Measurements from ENCODE around the gene GRIK3.
"Not testable (repeated sequence)": the region's sequence is repeated elsewhere in the genome, so short reads cannot be mapped to it uniquely, and the experiment has no call there.

The GRIK3 gene

GRCh38 chr1:36912365-36912865, 121.9 kb downstream of the GRIK3 start:
- Histone ChIP-seq H3K4me1 (ENCODE audit: control insufficient read depth, insufficient read depth, low read length) (0 out of 2 replicates have a peak, but pooled peaks cover 2% of the 10 kb centered on the region), H3K9me3 (ENCODE audit: control insufficient read depth, insufficient read depth, low read length) (no peaks in the 10 kb centered on the region), H3K4me3 (ENCODE audit: low read length) (no peak overlapping the region), H3K36me3 (ENCODE audit: control insufficient read depth, insufficient read depth, low read length) (no peaks in the 10 kb centered on the region), H3K27me3 (ENCODE audit: control insufficient read depth, insufficient read depth, low read length) (no peaks in the 10 kb centered on the region), H3K27ac (ENCODE audit: low read length) (no peak overlapping the region)
- no CpG with 5 or more reads among the region's 7 CpGs for WGBS (ENCODE audit: insufficient coverage, insufficient read length)
- DNase-seq (ENCODE audit: low read depth, low spot score) = no peak

GRCh38 chr1:36911561-36912364, 122.6 kb downstream of the GRIK3 start:
- H3K9me3 ChIP-seq (ENCODE audit: control insufficient read depth, insufficient read depth, low read length) = no peaks in the 10 kb centered on the region
- DNase-seq (ENCODE audit: low read depth, low spot score) = no peak
- no peak overlapping the region for H3K27ac ChIP-seq (ENCODE audit: low read length)
- no peak overlapping the region for H3K4me3 ChIP-seq (ENCODE audit: low read length)
- H3K36me3 ChIP-seq (ENCODE audit: control insufficient read depth, insufficient read depth, low read length) = no peaks in the 10 kb centered on the region
- no CpG with 5 or more reads among the region's 21 CpGs for WGBS (ENCODE audit: insufficient coverage, insufficient read length)
- H3K27me3 ChIP-seq (ENCODE audit: control insufficient read depth, insufficient read depth, low read length) = no peaks in the 10 kb centered on the region
- 0 out of 2 replicates have a peak, but pooled peaks cover 2% of the 10 kb centered on the region for H3K4me1 ChIP-seq (ENCODE audit: control insufficient read depth, insufficient read depth, low read length)

- DNase-seq (ENCODE audit: low read depth, low spot score) = no peak
- no CpG with 5 or more reads among the region's 9 CpGs for WGBS (ENCODE audit: insufficient coverage, insufficient read length)
Measured at GRCh38 chr1:36910886-36911540, 123.3 kb downstream of the GRIK3 start.

DNA sequence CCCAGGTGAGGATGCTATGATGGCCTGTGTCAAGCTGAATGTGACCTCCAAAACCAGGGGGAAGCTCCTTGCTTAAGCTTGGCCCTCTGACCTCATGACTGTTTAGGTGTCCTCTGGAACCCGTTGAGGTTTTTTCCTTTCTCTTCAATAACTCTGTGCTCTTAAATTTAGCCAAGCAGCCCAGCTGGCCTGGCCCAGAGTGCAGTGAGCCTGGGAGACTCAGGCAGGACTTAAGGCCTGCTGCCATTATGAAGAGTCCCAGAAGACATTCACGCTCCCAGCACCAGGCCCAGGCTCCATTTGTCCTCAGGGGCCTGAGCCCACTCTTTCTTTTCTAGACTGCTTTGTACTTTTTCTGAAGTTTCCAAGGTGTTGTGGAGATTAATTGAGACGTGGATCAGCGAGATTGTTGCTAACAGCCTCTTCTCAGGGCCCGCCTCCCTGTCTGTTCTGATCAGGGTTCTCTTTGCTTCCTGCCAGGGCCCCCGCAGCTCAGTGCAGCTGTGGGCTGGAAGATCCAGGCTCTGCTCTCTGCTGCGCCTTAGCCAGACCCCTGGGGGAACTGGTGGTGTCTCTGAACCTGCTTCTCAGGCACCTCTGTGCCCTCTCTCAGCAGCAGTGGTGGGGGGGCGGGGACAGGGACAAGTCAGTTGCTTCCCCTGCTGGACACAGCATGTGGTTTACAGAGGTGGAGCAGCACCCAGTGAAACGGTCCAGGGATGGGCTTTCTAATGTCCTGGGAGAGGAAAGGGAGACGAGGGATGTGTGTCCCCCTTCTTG, 124.2 kb downstream of the GRIK3 start:
- WGBS (ENCODE audit: insufficient coverage, insufficient read length) = no CpG with 5 or more reads among the region's 10 CpGs
- Histone ChIP-seq H3K4me3 (ENCODE audit: low read length) (no peak overlapping the region), H3K27ac (ENCODE audit: low read length) (no peak overlapping the region), H3K9me3 (ENCODE audit: control insufficient read depth, insufficient read depth, low read length) (no peaks in the 10 kb centered on the region), H3K27me3 (ENCODE audit: control insufficient read depth, insufficient read depth, low read length) (no peaks in the 10 kb centered on the region), H3K36me3 (ENCODE audit: control insufficient read depth, insufficient read depth, low read length) (no peaks in the 10 kb centered on the region), H3K4me1 (ENCODE audit: control insufficient read depth, insufficient read depth, low read length) (0 out of 2 replicates have a peak, but pooled peaks cover 2% of the 10 kb centered on the region)
- DNase-seq (ENCODE audit: low read depth, low spot score) = no peak

More at GRCh38 chr1:36910886-36911540, 123.3 kb downstream of the GRIK3 start:
- Histone ChIP-seq H3K4me1 (ENCODE audit: control insufficient read depth, insufficient read depth, low read length) (0 out of 2 replicates have a peak, but pooled peaks cover 2% of the 10 kb centered on the region), H3K9me3 (ENCODE audit: control insufficient read depth, insufficient read depth, low read length) (no peaks in the 10 kb centered on the region), H3K27ac (ENCODE audit: low read length) (no peak overlapping the region), H3K36me3 (ENCODE audit: control insufficient read depth, insufficient read depth, low read length) (no peaks in the 10 kb centered on the region), H3K4me3 (ENCODE audit: low read length) (no peak overlapping the region), H3K27me3 (ENCODE audit: control insufficient read depth, insufficient read depth, low read length) (no peaks in the 10 kb centered on the region)

DNA sequence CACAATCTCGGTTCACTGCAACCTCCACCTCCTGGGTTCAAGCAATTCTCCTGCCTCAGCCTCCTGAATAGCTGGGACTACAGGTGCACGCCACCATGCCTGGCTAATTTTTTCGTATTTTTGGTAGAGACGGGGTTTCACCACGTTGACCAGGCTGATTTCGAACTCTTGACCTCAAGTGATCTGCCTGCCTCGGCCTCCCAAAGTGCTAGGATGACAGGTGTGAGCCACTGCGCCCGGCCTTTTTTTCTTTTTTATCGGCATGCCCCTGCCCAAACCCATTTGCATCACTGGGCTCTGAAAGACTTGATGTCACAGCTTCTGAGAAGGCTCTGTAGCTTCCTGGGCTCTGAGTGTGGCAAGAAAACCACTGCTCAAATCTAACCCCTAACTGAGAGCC, 125.0 kb downstream of the GRIK3 start:
- DNase-seq (ENCODE audit: low read depth, low spot score); H3K4me3 ChIP-seq (ENCODE audit: low read length); H3K27me3 ChIP-seq (ENCODE audit: control insufficient read depth, insufficient read depth, low read length); H3K9me3 ChIP-seq (ENCODE audit: control insufficient read depth, insufficient read depth, low read length); H3K4me1 ChIP-seq (ENCODE audit: control insufficient read depth, insufficient read depth, low read length); H3K27ac ChIP-seq (ENCODE audit: low read length); H3K36me3 ChIP-seq (ENCODE audit: control insufficient read depth, insufficient read depth, low read length): not testable (repeated sequence)
- no CpG with 5 or more reads among the region's 10 CpGs for WGBS (ENCODE audit: insufficient coverage, insufficient read length)

- WGBS (ENCODE audit: insufficient coverage, insufficient read length) = no CpG with 5 or more reads among the region's 3 CpGs
Measured at GRCh38 chr1:36908096-36908495, 126.2 kb downstream of the GRIK3 start.

DNA sequence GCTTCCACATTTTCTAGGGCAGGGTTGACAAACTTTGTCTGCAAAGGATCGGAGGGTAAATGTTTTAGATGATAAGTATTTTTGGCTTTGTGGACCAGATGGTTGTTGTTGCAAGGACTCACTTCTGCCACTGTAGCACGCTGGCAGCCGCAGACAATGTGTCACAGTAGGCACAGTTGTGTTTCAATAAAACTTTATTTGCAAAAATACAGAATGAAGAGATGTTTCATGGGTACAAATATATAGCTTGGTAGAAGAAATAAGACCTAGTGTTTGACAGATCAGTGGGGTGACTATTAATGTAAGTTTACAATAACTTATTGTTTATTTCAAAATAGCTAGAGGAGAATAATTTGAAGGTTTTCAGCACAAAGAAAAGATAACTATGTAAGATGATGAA, 127.8 kb downstream of the GRIK3 start:
- no peaks in the 10 kb centered on the region for H3K4me1 ChIP-seq (ENCODE audit: control insufficient read depth, insufficient read depth, low read length)
- no peak for DNase-seq (ENCODE audit: low read depth, low spot score)
- H3K36me3 ChIP-seq (ENCODE audit: control insufficient read depth, insufficient read depth, low read length) = no peaks in the 10 kb centered on the region
- no peaks in the 10 kb centered on the region for H3K27me3 ChIP-seq (ENCODE audit: control insufficient read depth, insufficient read depth, low read length)
- H3K9me3 ChIP-seq (ENCODE audit: control insufficient read depth, insufficient read depth, low read length) = no peaks in the 10 kb centered on the region
- no peak overlapping the region for H3K4me3 ChIP-seq (ENCODE audit: low read length)
- WGBS (ENCODE audit: insufficient coverage, insufficient read length) = no CpG with 5 or more reads among the region's 3 CpGs
- no peak overlapping the region for H3K27ac ChIP-seq (ENCODE audit: low read length)

More at GRCh38 chr1:36908096-36908495, 126.2 kb downstream of the GRIK3 start:
- H3K36me3 ChIP-seq (ENCODE audit: control insufficient read depth, insufficient read depth, low read length) = no peaks in the 10 kb centered on the region
- no peaks in the 10 kb centered on the region for H3K27me3 ChIP-seq (ENCODE audit: control insufficient read depth, insufficient read depth, low read length)
- no peaks in the 10 kb centered on the region for H3K4me1 ChIP-seq (ENCODE audit: control insufficient read depth, insufficient read depth, low read length)
- H3K9me3 ChIP-seq (ENCODE audit: control insufficient read depth, insufficient read depth, low read length) = no peaks in the 10 kb centered on the region
- no peak overlapping the region for H3K27ac ChIP-seq (ENCODE audit: low read length)
- no peak for DNase-seq (ENCODE audit: low read depth, low spot score)
- no peak overlapping the region for H3K4me3 ChIP-seq (ENCODE audit: low read length)

DNA sequence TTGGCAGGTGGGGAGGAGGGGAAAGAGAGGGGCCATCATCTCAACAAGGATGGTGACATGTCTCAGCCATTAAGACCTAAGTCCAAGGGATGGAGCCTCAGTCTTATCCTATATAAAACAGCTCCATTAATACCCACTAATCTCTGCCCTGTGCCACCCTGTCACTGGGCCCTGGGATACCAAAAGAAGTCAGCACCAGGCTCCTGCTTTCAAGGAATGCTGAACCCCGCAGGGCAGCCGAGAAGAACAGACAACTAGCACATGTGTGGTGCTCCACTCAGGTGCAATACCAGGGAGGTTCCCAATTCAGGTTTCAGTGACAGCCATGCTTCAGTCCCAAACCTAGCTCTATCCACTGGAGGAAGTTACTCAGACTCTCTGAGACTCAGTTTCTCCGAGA, 128.4 kb downstream of the GRIK3 start:
- no peak for DNase-seq (ENCODE audit: low read depth, low spot score)
- no peaks in the 10 kb centered on the region for H3K4me1 ChIP-seq (ENCODE audit: control insufficient read depth, insufficient read depth, low read length)
- H3K4me3 ChIP-seq (ENCODE audit: low read length) = no peak overlapping the region
- no peaks in the 10 kb centered on the region for H3K27me3 ChIP-seq (ENCODE audit: control insufficient read depth, insufficient read depth, low read length)
- no peak overlapping the region for H3K27ac ChIP-seq (ENCODE audit: low read length)
- no CpG with 5 or more reads among the region's 3 CpGs for WGBS (ENCODE audit: insufficient coverage, insufficient read length)
- H3K9me3 ChIP-seq (ENCODE audit: control insufficient read depth, insufficient read depth, low read length) = no peaks in the 10 kb centered on the region
- no peaks in the 10 kb centered on the region for H3K36me3 ChIP-seq (ENCODE audit: control insufficient read depth, insufficient read depth, low read length)

- Histone ChIP-seq H3K36me3 (ENCODE audit: control insufficient read depth, insufficient read depth, low read length) (no peaks in the 10 kb centered on the region), H3K4me1 (ENCODE audit: control insufficient read depth, insufficient read depth, low read length) (no peaks in the 10 kb centered on the region), H3K27me3 (ENCODE audit: control insufficient read depth, insufficient read depth, low read length) (no peaks in the 10 kb centered on the region), H3K9me3 (ENCODE audit: control insufficient read depth, insufficient read depth, low read length) (no peaks in the 10 kb centered on the region), H3K27ac (ENCODE audit: low read length) (no peak overlapping the region), H3K4me3 (ENCODE audit: low read length) (no peak overlapping the region)
- WGBS (ENCODE audit: insufficient coverage, insufficient read length) = no CpG with 5 or more reads among the region's 1 CpG
- DNase-seq (ENCODE audit: low read depth, low spot score) = no peak
Measured at GRCh38 chr1:36900128-36900527, 134.2 kb downstream of the GRIK3 start.

- H3K36me3 ChIP-seq (ENCODE audit: control insufficient read depth, insufficient read depth, low read length); H3K4me1 ChIP-seq (ENCODE audit: control insufficient read depth, insufficient read depth, low read length); H3K4me3 ChIP-seq (ENCODE audit: low read length); H3K27me3 ChIP-seq (ENCODE audit: control insufficient read depth, insufficient read depth, low read length); DNase-seq (ENCODE audit: low read depth, low spot score); H3K9me3 ChIP-seq (ENCODE audit: control insufficient read depth, insufficient read depth, low read length); H3K27ac ChIP-seq (ENCODE audit: low read length): not testable (repeated sequence)
Measured at GRCh38 chr1:36897813-36898212, 136.5 kb downstream of the GRIK3 start.

All from iPS DF 6.9 (cell line).